HG02885 (cell line): ENCODE results near the gene PFKP.

Source experiments
- ATAC-seq: cut with Tn5 transposase; IDR thresholded peaks from one replicate; pipeline ENCODE4 v1.9.1; 2021; ENCODE audit warnings: mild to moderate bottlenecking; ENCODE audit not compliant: unreplicated experiment, poor library complexity

The PFKP gene

GRCh38 chr10:3068201-3068967 is 1.0 kb downstream of the PFKP start:
- ATAC-seq: peak; percentile 42

- ATAC-seq: peak; percentile 41
Measured at GRCh38 chr10:3068968-3069737, 1.8 kb downstream of the PFKP start.

- ATAC-seq: no peak
Measured at GRCh38 chr10:3069876-3070275, 2.5 kb downstream of the PFKP start.

GRCh38 chr10:3071405-3072198 is 4.3 kb downstream of the PFKP start:
- ATAC-seq: no peak

GRCh38 chr10:3072641-3073360 is 5.5 kb downstream of the PFKP start:
- ATAC-seq: no peak

GRCh38 chr10:3074145-3074665 is 6.9 kb downstream of the PFKP start:
- no peak for ATAC-seq

GRCh38 chr10:3074985-3075600 is 7.7 kb downstream of the PFKP start:
- no peak for ATAC-seq

GRCh38 chr10:3076138-3076537 is 8.8 kb downstream of the PFKP start:
- ATAC-seq: no peak

GRCh38 chr10:3077509-3077908 is 10.2 kb downstream of the PFKP start:
- ATAC-seq: no peak

- no peak for ATAC-seq
Measured at GRCh38 chr10:3077940-3078630, 10.7 kb downstream of the PFKP start.

GRCh38 chr10:3081383-3081981 is 14.1 kb downstream of the PFKP start:
- ATAC-seq: no peak

GRCh38 chr10:3082290-3082689 is 14.9 kb downstream of the PFKP start:
- ATAC-seq: no peak

- ATAC-seq: no peak
Measured at GRCh38 chr10:3085785-3086567, 18.6 kb downstream of the PFKP start.

- no peak for ATAC-seq
Measured at GRCh38 chr10:3090388-3090787, 23.0 kb downstream of the PFKP start.

- no peak for ATAC-seq
Measured at GRCh38 chr10:3090914-3091787, 23.8 kb downstream of the PFKP start.

- ATAC-seq: no peak
Measured at GRCh38 chr10:3091921-3092320, 24.6 kb downstream of the PFKP start.

- ATAC-seq: no peak
Measured at GRCh38 chr10:3093996-3094395, 26.6 kb downstream of the PFKP start.
